ENCODE data around the gene CCDC197.

The CCDC197 gene

DNA sequence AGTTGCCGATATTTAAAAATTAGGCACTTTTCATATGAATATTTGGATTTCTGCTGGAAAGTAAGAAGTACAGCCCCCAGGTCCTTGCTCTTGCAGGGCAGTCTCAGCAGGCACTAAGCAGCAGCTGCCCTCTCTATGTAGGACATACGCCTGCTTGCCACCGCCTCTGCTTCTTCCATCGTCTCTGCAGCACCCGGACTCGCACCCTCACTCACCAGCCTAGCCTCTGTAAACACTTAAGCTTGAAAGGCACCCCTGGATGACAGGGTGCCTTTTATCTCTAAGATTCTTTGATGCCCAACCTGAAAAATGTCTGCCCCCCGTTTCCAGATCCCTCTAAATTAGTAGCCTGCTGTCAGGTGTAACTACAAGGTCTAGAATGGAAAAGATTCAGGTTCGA, 48.0 kb downstream of the CCDC197 start:
- no peak for DNase-seq

DNA sequence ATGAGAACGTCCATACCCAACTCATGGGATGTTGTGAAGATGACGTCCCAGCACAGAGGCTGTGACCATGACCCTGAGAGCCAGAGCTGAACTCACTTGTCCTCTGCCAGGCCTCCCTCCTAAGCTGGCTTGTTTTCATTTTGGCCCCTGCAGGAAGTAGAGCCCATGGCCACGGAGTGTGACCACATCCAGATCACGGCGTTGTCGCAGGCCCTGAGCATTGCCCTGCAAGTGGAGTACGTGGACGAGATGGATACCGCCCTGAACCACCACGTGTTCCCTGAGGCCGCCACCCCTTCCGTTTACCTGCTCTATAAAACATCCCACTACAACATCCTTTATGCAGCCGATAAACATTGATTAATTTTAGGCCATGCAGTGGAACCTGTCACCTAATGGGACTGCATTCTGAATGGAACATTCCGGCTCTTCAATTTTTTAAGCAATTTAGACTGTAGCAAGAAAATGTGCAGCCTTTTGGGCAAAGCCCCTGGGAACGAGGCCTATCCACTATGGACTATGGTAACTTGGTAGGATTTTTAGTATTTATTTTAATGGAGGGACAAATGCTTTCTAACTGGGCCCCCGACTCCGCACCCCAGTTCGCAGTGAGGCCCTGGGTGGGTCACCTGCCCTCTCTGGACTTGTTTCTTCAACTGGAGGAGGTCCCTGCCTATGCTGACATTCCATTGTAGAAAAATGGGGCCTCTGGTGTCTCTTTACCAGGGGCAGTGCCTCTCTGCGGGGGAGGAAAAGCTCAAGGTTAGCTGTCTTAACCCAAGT, 48.7 kb downstream of the CCDC197 start:
- no peak for DNase-seq

DNA sequence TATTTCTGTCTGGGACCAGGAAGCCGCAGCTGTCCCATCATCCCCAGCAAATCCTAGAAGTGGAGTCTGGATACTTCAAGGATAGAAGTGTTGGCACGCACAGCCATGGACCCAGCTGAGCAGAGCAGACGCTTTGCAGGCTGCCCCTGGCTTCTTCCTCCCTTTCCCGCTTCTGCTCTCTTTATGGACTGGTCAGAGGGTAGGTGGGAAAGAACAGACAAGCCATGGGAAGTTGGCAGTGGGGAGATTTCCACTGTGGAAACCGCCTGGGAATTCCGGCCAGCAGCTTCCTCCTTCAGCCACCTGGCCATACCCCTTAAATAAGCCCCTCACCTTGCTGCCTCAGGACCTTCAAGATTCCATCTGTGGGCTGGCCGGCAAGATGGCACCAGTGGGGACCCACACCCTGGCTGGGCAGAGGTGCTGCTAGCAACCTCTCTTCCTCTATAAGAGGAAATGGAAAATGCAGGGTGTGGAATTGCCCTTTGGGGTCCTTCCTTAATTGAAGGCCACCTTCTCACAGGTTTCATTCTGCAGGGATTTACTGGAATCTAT, 49.7 kb downstream of the CCDC197 start:
- no peak for DNase-seq

DNA sequence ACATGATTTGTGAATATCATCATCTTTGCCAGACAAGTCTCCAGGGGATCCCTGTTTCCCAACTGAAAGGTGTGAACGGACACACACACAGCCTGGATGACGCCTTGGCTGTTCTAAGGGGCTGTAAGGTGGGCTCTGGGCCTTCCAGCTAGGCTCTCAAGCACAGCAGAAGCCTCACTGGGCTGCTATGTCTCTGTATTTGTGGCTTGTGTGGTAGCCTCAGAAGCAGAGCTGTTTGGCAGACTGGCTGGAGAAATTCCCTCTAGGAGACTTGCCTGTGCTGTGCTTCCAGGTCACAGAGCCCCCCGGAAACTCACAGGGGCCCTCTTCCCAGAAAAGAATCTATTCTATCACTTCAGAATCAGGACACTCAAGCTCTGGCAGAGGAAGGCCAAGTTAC, 50.5 kb downstream of the CCDC197 start:
- no peak for DNase-seq

DNA sequence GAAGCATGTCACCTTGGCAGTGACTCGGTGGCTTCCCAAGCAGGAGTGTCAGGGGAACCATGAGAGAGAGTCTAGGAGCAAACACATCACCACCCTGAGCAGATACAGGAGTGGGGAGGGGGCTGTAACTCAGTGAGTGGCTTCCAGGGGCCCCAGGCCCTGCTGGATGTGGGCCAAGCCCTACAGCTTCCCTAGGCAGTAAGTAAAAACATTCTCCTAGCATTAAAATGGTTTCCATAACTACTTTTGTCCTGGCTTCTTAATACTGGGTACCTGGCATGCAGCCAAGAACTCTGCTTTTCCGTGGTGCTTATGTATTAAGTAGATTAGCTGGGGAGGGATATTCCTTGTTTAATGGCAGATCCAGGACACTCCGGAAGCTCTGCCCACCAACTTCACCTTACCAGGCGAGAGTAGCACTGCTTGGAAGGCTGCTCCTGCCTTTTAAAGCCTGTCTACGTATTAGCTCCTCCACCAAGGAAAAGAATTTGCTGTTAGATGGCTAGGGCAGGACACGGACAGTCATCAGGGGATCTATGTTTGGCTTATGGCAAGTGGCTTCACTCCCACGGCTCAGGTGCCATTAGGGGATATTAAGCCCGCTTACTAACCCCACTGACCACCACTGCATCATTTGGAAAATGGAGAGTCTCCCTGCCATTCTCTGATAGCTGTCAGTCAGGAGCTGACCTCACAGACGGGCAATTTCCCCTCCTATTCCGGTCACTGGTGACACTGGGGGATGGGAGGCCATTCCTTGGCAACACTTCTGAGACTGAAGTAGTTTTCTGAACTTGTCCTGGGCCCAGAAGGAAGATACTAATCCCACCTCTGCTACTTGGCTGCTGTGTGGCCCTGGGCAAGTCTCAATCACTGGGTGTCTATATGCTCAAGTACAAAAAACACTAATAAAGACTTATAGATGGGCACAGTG, 51.9 kb downstream of the CCDC197 start:
- DNase-seq: no peak

DNA sequence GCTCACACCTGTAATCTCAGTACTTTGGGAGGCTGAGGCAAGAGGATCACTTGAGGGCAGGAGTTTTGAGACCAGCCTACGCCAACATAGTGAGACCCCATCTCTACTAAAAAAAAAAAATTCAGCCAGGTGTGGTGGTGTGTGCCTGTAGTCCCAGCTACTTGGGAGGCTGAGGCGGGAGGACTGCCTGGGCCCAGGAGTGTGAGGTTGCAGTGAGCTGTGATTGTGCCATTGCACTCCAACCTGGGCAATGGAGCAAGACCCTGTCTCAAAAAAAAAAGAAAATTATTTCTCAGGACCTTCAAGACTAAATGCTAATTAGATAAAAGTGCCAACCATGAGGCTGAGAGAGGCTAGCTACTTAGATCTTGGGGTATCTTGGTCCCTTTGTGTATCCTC, 52.5 kb downstream of the CCDC197 start:
- no peak for DNase-seq

DNA sequence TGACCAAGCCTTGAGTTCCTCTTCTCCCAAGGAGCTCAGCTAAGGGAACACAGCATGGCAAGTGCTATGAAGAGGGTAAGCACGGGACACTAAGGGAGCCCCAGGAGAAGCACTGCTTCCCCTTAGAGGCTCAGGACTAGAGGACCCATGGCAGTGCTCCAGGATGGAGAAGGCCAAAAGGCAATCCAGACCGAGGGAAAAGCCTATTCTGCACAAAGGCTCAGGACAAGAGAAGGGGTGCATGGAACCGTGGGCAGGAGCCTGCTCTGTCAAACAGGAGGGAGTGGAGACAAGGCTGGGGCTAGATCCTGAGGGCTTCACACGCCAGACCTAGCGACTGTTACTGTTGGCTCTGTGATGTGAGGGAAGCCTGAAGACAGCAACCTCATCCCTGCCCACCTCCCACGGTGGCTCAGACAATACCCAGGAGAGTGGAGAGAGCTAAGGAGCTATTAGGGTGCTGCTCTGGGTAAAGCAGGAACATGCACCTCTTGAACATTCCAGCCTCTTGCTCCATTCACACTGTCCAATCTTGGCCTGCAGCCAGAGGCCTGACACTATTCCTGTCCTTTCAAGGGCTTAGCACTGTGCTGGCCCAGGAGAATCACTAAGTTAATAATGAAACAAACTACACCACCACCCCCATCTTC, 53.3 kb downstream of the CCDC197 start:
- no peak for DNase-seq

DNA sequence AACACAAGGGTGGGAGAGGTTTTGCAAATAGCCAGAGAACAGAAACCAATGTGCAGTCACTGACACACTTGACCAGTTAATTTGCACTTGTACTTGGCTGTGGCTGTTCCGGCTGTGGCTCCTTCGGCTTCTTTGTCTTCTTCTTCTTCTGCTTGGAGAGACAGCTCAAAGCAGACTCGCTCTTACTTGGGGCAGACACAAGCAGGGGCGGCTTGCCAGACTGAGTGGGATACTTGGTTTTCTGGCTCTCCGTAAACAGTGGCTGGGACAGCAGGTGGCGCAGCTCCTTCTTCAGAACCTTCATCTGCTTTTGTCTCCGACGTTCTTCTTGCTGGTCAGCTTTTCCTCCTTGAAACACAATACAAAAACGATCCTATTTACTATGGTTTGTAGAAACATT, 54.0 kb downstream of the CCDC197 start:
- no peak for DNase-seq

DNA sequence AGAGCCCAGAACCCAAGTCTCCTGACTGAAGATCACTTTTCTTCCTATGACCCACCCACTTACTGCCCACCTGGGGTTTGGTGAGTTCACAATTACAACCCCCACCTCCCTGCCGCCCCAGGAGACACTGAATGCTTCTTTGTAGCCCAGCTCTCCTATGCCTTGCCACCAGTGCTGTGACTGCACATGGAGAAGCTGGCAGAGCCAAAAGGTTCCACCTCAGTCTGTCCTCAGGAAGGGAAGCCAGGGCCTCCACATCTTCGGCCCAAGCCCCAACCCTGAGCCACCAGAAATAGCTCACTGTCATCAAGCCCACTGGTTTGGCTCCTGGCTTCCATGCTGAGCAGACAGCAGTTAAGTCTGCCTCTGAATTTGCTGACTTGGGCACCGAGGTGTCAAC, 54.7 kb downstream of the CCDC197 start:
- DNase-seq: no peak

DNA sequence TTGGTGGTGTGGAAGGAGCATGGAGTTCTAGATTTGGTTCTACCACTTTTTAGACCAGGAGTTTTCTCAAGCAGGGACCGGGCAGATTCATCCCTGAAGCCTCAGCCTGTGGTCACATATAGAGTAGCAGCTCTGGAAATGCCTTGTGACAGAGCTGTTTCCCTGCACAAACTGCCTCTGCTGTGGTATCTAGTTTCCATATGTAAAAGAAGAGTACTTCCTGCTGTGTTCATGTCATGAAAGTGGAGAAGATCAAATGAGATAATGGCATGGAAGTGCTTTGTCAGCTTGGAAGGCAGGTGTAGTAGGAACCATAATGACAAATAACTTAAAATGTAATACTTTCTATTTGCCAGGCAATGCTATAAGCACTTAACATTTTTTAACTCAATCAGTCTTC, 55.1 kb downstream of the CCDC197 start:
- no peak for DNase-seq

DNA sequence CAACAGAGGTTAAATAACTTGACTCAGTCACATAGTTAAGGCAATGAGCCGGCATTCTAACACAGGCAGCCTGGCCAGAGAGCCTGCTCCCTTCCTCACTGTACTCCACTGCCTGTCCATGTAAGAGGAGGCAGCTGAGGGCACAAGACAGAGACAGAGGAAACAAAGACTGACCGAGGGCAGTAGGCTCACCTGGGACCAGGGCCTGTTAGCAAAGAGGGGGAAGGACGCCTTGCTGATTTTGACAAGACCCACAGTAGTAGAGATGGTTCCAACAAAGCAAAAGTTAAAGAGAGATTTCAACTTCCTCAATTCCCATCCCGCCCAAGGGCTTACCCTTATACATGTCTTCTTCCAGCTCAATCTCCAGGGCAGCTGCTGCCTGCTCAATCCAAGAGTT, 55.6 kb downstream of the CCDC197 start:
- no peak for DNase-seq

DNA sequence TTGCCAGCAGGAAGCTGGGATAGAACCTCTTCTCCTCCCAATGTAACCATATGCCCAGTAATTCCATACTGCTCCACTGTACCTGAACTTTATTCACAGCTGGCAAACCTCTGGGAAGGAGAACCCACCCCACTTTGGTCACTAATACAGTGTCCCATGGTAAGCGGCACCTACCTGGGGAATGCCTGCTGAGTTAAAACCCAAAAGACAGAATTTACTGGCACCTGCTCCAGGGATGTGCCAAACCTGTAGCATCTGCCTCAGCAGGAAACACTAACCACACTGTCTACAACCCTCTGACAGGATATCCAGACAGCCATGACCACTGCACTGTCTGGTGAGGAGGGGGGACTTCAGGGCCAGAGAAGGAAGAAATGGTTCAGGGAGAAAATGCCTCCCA, 57.3 kb downstream of the CCDC197 start:
- DNase-seq: no peak

DNA sequence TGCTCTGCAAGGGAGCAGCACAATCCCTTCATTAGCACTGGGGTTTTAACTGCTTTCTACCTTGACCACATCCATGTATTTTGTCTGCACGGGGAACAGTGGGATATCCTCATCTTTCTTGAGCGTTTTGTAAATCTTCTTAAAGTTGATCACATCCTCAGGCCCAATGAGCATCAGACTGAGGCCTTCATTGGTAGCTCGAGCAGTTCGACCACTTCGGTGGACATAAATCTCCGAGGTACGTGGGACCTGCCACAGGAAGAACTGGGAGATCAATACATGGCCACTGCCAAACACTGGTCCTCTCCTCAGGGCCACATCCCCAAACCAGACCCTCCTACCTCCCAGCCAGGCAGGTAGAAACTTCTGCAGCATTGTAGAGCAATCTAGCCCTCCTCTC, 57.8 kb downstream of the CCDC197 start:
- no peak for DNase-seq

DNA sequence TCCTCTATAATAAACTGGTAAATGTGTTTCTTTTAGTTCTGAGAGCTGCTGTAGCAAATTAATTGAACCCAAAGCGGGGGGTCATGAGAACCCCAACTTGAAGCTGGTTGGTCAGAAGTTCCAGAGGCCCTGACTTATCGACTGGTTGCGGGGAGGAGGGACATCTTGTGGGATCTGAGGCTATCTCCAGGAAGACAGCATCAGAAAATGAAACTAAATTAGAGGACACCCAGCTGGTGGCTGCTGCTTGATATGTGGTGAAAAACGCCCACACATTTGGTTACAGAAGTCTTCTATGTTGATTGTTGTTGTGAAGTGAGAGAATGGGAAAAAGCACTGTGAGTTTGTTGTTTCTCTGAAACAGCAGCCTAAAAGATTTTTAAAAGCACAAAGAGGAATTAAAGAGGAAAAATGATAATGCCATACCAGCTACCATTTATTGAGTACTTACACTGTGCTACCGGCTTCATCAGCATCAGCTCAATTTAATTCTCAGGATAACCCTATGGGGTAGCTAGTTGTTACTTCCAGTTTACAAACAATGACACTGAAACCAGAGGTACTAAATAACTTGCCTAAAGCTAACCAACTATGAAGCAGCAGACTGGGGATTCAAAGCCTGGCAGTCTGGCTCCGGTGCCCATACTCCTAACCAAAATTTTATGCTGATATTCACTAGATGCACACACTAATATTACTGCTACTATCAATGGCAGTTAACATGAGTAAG, 59.6 kb downstream of the CCDC197 start:
- no peak for DNase-seq

DNA sequence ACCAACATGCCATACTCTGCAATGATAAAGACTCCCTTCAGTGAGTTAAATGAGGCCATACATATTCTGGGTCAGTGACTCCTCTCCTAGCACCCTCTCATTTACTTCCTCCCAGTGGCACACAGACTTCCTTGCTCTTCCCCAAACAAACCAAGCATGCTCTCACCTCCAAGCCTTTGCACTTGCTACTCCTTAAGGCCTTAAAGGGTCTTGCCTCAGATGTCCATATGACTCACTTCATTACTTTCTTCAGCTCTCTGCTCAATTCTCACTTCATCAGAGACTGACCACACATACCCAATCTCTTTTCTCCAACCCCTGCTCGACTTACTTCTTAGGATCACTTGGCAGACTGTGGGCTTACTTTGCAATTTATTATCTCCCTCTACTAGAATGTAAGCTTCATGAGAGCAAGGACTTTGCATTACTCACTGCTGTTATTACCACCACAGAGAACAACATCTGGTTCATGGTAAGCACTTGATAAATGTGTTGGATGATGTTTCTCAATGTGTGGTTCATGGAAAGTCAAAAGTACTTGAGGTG, 61.1 kb downstream of the CCDC197 start:
- DNase-seq: no peak
